GM20431 (cell line): ENCODE data around the gene CSNK2A1.

ENCODE experiments used
- in situ Hi-C: fragments of 300-500 bp; cut with MseI, MboI; formaldehyde crosslinking; loops from one replicate; pipeline ENCODE4 v1.15.0; 2020; ENCODE audit warnings: low sequenced_read_pairs; ENCODE audit not compliant: unreplicated experiment

The CSNK2A1 gene

GRCh38 chr20:503048-503737 lies 40.4 kb downstream of the CSNK2A1 start:
- in situ Hi-C loops: no loop called here

DNA sequence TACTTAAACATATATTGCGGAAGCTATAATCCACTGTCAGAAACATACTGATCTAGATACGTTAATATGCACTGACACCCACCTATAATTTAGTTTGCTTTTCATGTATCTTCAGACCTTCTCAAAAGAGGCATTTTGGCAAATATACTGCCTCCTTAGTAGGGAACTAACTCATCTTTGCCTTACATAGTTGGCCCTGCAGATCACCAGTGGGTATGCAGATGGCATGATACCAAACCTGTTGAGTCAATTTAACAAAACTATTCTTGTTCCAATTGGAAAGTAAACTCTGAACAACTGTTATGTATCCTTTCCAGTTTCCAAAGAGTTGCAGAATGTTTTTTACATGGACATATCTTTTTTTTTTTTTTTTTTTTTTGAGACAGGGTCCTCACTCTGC lies 45.6 kb downstream of the CSNK2A1 start:
- in situ Hi-C loops: no loop called here

GRCh38 chr20:496126-496696 lies 47.4 kb downstream of the CSNK2A1 start:
- in situ Hi-C loops: no loop called here

GRCh38 chr20:492159-492558 lies 51.4 kb downstream of the CSNK2A1 start:
- in situ Hi-C loops: no loop called here

DNA sequence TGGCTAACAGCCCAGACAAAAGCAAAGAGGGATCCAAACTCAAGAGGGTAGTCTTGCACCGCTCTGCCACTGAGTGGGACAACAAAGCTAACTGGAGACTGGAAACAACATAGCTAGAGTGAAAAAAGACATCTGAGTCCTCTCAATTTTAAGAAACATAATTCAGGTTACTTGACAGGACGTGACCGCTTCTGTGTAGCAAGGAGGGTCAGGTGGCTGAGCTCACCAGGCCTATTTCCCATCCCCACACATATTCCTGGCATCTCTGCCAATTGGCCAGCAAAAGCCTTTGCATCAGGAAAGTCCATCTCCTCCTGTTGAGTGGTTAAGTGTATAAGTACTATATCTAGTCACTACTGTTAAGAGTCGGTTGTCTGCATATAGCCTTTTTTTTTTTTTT lies 55.9 kb downstream of the CSNK2A1 start:
- in situ Hi-C loops: no loop called here

DNA sequence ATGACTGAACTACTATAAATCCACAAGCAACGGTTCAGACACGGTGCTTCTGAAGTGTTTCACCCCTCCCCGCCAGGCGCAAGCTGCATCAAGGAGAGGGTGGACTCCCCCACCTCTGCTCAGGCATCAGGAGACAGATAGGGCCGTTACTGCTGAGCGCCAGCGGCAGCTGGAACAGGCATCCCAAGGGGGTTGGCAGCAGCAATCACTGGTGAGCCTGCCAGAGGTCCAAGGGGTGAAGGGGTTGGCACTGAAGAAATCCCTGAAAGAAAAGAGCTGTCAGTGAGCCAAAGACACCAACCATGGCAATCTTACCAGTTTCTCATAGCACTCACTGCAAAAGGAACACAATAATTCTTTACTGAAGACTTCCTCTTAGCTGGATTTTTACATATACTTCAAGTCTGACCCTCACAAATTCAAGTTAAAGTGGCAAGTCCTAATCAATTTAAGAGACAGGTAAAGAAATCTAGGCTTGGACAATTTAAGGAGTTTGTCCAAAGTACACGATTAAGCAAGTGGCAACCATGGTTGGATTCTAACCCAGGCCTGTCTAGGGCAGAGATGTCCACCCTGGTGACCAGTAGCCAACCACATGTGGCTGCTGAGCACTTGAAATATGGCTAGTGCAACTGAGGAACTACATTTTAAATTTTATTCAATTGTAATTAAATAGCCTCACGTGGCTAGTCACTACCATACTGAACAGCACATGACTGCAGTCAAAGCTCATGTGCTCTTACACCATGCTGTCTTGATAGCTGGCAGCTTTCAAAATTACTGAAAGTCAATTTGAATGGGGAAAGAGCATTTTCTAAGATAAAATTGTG lies 59.6 kb downstream of the CSNK2A1 start:
- in situ Hi-C loops: no loop called here

DNA sequence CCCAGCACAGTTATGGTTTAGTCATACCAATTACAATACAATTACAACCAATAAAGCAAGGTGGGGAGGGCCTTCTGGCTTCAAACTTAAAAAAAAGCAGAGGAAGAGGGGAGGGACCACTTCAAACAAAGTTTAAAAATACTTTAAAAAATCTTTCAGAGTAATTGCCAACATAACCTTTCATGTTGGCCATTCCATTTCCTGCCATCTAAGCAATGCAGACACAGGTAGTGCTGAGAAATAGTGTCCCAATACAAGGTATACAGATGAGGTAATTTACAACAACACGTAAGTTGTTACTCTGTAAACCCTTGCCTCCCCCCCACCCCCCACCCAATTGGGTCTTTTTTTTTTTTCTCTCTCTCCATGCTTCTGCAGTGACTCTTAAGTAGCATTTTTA lies 62.4 kb downstream of the CSNK2A1 start:
- in situ Hi-C loops: no loop called here

DNA sequence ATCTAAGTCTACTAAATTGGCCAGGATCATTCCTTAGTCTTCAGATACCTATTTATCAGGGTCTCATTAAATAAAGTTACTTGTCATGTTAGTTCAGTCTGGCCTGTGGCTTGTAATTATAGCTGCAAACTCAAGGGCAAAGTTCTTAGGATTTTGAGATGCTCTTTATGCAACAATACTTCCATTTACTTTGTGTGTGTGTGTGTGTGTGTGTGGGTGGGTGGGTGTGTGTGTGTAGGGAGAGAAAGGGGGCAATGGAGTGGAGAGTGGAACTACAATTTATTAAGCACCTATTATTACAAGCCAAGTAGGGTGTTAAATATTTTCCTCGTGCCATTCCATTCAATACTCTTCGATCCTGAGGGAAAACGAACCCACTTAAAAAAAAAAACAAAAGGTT lies 63.5 kb downstream of the CSNK2A1 start:
- in situ Hi-C loops: no loop called here

GRCh38 chr20:479487-479886 lies 64.1 kb downstream of the CSNK2A1 start:
- in situ Hi-C loops: loop anchor here (10.0 kb wide), 1 partner anchor 125 kb away; no protein-coding TSS in a partner anchor

DNA sequence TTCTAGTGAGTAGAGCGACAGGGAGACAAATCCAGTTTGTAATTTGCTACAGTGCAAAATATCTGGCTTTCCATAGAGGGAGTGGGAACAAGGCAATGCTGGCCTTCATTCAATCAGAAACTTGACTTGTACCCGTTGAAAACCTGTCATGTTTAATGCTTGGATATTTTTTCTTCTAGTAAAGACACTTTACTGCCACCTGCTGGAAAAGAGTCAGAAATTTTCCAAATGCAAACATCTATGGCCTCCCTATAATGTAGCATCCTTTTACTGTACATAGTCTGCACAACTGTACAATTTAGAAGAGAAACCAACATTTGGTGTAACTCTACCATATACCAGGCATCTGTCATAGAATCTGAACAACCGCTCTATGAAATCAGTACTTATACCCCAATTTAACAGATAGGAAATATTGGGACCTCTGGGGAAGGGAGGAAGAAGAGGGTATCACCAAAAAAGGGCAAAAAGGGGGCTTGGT lies 64.6 kb downstream of the CSNK2A1 start:
- in situ Hi-C loops: loop anchor here (10.0 kb wide), 1 partner anchor 124 kb away; no protein-coding TSS in a partner anchor

DNA sequence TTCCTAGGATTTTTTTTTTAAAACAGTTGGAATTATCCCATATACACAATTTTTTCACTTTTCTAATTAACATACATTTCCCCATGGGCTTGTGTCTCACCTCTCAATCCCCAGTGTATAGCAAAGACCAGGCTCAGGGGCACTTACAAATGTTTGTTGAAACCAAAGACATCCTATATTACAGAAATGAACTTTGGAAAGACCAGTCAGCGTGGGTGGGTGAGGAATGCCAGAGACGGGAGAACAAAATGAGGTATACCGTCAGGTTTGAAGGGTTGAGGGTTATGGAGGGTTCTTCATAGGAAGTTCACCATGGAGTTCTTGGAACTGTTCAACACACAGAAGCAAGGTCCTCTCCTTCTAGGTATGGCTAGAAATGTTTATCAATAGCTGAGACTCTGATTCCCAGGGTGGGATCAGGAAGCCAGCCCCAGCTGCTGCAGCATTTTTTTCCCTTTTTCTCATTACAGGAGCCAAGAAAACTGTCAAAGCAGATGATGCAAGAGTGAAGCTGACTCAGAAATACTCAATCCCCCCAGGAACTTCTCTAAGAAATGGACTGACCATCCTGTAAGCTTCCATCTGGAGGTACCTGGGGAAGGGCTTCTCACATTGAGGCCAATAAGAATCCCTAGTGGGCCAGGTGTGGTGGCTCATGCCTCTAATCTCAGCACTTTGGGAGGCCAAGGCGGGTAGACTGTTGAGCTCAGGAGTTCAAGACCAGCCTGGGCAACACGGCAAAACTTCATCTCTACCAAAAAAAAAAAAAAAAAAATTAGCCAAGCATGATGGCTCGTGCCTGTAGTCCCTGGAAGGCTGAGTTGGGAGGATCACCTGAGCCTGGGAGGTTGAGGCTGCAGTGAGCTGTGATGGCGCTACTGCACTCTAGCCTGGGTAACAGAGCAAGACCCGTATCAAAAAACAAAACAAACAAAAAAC lies 65.3 kb downstream of the CSNK2A1 start:
- in situ Hi-C loops: loop anchor here (10.0 kb wide), 1 partner anchor 123 kb away; no protein-coding TSS in a partner anchor

- in situ Hi-C loops: loop anchor here (10.0 kb wide), 1 partner anchor 122 kb away; no protein-coding TSS in a partner anchor
These were observed 66.9 kb downstream of the CSNK2A1 start for GRCh38 chr20:476561-477249.

DNA sequence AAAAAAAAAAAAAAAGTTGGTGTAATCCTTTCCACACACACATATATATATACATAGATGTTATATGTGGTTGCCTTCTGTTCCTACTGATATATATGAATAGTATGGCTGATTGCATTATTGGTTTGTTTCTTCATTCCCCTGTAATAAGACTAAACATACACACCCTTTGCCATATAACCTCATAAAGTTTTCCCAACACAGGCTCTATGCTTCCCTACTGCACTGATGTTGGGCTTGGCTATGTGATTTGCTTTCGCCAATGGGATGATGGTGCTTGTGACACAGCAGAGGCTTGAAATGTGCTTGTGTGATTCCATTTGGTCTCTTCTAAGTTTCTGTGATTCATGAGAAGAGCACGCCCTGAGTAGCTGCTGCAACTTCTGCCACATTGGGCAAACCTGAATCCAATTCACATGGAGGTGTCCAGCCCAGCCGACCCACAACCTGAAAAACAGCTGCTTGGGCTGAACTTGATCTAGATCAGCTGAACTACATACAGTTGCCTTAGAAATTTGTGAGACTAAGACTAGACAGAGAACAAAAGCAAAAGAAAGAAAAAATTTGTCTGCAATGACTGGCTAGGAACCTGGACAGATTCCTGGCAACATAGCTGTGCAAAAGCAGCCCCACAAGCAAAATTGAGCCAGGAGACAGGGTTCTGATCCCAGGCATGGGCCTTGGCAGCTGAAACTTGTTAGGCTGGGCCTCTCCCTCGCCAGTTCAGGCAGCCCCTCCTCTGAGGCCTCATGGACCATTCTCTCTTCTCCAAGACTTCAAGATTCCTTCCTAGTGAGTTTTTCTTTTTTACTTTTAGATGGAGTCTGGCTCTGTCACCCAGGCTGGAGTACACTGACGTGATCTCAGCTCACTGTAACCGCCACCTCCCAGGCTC lies 67.9 kb downstream of the CSNK2A1 start:
- in situ Hi-C loops: loop anchor here (10.0 kb wide), 1 partner anchor 121 kb away; no protein-coding TSS in a partner anchor

- in situ Hi-C loops: loop anchor here (10.0 kb wide), 1 partner anchor 120 kb away; no protein-coding TSS in a partner anchor
These were observed 69.0 kb downstream of the CSNK2A1 start for GRCh38 chr20:474581-474980.

DNA sequence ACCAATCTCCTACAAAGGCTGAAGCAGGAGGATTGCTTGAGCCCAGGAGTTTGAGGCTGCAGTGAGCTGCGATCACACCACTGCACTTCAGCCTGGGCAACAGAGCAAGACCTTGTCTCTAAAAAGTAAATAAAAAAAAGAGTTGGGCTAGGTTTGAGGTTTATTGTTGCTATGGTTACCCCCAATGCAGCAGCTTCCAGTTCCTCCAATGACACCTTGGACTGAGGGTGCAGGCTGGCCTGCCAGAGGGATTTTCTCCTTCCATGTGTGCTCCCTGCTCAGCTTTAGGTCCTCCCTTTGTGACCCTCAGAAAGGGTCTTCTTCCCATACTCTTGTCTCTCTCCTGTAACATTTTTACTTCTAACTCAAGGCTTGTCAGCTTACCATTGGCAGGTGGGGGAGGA lies 70.7 kb downstream of the CSNK2A1 start:
- in situ Hi-C loops: loop anchor here (10.0 kb wide), 1 partner anchor 118 kb away; no protein-coding TSS in a partner anchor

- in situ Hi-C loops: loop anchor here (10.0 kb wide), 1 partner anchor 117 kb away; no protein-coding TSS in a partner anchor
These were observed 71.3 kb downstream of the CSNK2A1 start for GRCh38 chr20:472137-472846.
